NCI-H82 treated with DMSO at 0.1 percent for 48 hours (cell line): ENCODE data around the gene OR10G8.

Experiments used
- DNase-seq: peaks from one replicate; lab custom pipeline; 2025; ENCODE audit not compliant: unreplicated experiment; lab: John Stamatoyannopoulos, UW

Gene OR10G8

DNA sequence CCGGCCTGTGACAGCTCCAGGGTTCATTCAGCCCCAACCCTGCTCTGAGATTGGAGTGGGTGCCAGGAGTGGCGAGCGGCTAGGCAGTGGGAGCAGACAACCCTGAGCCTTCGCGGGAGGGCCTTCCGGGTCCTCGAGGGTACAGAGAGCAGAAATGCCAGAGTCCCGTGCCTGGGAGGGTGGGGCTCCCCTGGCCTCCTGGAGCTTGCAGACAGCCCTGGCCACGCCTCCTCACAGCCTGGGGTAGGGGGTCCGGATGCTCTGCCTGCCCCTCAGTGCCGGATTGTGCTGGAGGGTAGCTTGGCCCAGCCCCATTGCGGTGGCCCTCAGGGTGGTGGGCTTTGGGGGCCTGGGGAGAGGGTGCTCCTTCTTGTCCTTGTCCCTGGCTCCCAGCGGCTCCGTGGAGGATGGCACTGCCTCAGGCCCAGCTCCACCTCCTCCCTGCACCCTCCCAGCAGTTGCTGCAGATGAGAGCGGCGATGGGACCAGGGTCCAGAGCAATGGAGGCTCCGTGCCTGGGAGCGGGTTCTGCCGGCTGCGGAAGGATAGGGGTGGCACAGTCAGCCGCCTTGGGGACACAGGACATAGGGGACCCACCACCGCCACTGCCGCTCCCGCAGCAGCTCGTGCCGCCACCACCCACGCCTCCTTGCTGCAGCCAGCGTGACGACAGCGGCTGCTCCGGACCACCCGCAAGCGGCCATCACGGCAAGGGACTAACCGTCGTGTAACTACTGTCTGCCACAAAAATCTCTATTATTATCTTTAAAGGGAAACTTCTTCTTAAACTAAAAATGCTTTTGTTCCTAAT is 49.4 kb downstream of the OR10G8 start:
- no peak for DNase-seq

DNA sequence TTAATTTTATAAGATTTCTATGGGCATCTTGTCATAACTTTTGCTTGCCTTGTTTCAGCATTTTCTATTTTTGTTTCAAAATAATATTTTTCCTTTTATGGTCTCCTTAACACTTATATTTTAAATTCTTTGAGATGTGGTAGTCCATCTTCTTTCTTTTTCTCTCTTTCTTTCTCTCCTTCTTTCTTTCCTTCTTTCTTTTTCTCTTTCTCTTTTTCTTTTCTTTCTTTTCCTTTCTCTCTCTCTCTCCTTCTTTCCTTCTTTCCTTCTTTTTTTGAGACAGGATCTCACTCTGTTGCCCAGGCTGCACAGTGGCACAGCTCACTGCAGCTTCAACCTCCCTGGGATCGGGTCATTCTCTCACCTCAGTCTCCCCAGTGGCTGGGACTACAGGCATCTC is 50.7 kb downstream of the OR10G8 start:
- no peak for DNase-seq

DNA sequence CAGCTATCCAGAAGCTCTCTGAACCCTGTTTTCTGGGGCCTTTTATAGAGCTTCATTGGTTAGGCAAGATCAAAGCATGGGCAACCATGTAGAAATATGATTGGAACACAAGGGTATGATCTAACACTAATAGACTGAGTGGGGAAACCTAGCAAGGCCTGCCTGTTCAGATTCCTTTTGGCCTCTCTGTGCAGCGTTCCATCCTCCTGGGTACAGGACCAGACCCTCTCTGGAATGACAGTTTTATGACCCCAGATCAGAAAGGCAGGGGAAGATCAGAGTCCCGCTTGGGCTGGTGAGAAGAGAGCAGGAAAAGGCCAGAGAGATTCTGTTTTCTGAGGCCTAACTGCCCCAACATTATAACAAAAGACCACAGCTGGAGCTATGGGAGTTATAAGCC is 52.0 kb downstream of the OR10G8 start:
- DNase-seq = no peak

DNA sequence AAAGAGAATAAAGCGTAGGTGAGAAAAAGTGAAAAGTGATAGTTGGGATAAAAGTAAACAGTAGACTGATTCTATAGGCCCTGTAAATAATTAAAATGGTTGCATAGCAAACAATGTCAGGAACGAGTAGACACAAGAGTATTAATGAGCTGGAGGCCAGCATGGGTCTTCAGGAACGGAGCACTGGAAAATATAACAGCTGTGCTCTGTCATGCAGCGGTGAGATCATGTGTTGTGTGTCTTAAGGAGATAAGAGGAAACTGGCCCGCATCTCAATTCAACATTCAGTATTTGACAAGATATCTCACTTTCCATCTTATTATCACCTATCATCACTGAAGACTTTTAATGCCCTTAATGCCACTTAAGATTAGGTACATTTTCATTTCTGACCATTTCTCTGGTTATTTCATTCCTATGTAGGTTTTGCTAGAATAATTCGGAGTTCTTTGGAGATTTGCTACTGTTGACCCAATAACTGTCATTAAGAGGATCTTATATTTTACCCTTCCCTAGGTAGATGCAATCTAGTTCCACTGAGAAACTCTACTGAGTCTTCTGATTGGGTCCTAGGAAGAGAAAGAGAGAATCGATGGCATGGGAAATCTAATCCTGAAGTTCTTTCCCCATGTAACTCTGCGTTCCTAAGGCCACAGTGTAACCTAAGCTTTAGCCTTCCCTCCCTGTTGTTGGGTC is 53.2 kb downstream of the OR10G8 start:
- DNase-seq = no peak
